ENCODE measurements around the gene GNAI1. TPM values are rescaled to one million over a fixed set of nuclear protein-coding genes. Genes with fewer than 3 reads are reported as not detected.

GNAI1 gene
- total and polyA plus RNA-seq, 2 of the 13 experiments (the other 11 are each of a cell fraction or from before 2014, with no cell fraction given): 3.5 to 5.7 TPM

GRCh38 chr7:80197627-80198026, 63.0 kb downstream of the GNAI1 start (continued):
- TF ChIP-seq KIAA2018 (CRISPR knock-in tag; IDR thresholded peaks at IDR 0.05; ENCODE audit: borderline replicate concordance): no peak

- H3K27me3 ChIP-seq (ENCODE audit: control insufficient read depth in 1 of 2, insufficient read depth in 2 of 2, low read length in 2 of 2): no peaks in the 10 kb centered on the region
- DNase-seq (ENCODE audit: low spot score) (no peak), ATAC-seq (no peak), FAIRE-seq (no peak)
- H3K36me3 ChIP-seq (replicated peaks in 1 of 2; ENCODE audit: control insufficient read depth in 1 of 2, insufficient read depth in 2 of 2, low read length in 2 of 2): peaks cover 0 to 6% of the 10 kb centered on the region in 2 experiments; a peak in 1 of 5 replicates
- H3K9ac ChIP-seq (ENCODE audit: insufficient read depth, low read depth, low read length): no peak overlapping the region
- CTCF ChIA-PET (ENCODE audit: low intra/inter-chr PET ratio, low total read pairs): no interaction called here
- no peak overlapping the region for H3K27ac ChIP-seq (ENCODE audit: extremely low read length, insufficient read depth, low read length)
- no peaks in the 10 kb centered on the region for H3K79me2 ChIP-seq (ENCODE audit: insufficient read depth, low read length)
- H3K4me2 ChIP-seq (ENCODE audit: low read depth, low read length): no peak overlapping the region
- WGBS (ENCODE audit: low lambda C conversion rate): 90% methylated on average over 5 of the region's 5 CpGs
- POLR2A ChIA-PET: no interaction called here
- H3K4me3 ChIP-seq (replicated peaks in 1 of 3; ENCODE audit: insufficient read depth in 1 of 3, low read depth in 2 of 3, low read length in 3 of 3): no peak overlapping the region
- in situ Hi-C loops (cut with HindIII; ENCODE audit: extremely low pct_ligation_motif_present, low pct_unique_long_range_greater_than_20kb) (no loop called here), intact Hi-C loops (cut with micrococcal nuclease; ENCODE audit: unreplicated experiment) (no loop called here)
- no TSS peak for BruUV-seq (replicated peaks)
- H3K4me1 ChIP-seq (ENCODE audit: insufficient read depth, low read length): peaks cover 8% of the 10 kb centered on the region
- H2AFZ ChIP-seq (ENCODE audit: low read length): no peak overlapping the region
- H4K20me1 ChIP-seq (ENCODE audit: insufficient read depth, low read length): no peaks in the 10 kb centered on the region
- H3K9me3 ChIP-seq (ENCODE audit: low read length): no peaks in the 10 kb centered on the region
- no peak for TF ChIP-seq RFX5 (IDR thresholded peaks at IDR 0.05; ENCODE audit: low read depth, low read length)
- TF ChIP-seq ZNF318 (CRISPR knock-in tag; IDR thresholded peaks at IDR 0.05): no peak
- no peak for TF ChIP-seq ZBTB7A (CRISPR knock-in tag; IDR thresholded peaks at IDR 0.05)
- TF ChIP-seq ZNF614 (CRISPR knock-in tag; IDR thresholded peaks at IDR 0.05; ENCODE audit: borderline replicate concordance): no peak
- no peak for TF ChIP-seq ATF7-NPFF (CRISPR knock-in tag; IDR thresholded peaks at IDR 0.05; ENCODE audit: low read depth)
Observed at GRCh38 chr7:80199051-80199450, 64.4 kb downstream of the GNAI1 start.
